Ascending aorta (tissue), 2 donors: ENCODE measurements around the gene OXCT2. TPM values are rescaled to one million over a fixed set of nuclear protein-coding genes. Genes with fewer than 3 reads are reported as not detected.
A peak's percentile ranks its signal among the peaks of the same experiment; 100 is the strongest.
"Not testable (repeated sequence)": the region's sequence is repeated elsewhere in the genome, so short reads cannot be mapped to it uniquely, and the experiment has no call there.

Experiments used
- DNase-seq, 2 donors: peaks; one replicate each; pipeline ENCODE4 v3.0.0-alpha.2; 2019; ENCODE audit warnings: low spot score in 2 of 2
- H3K27ac ChIP-seq, 2 donors: fragments of 200-600 bp; sonication (generic); one replicate each; pipeline ENCODE4 v1.5.1; 2016 to 2017; ENCODE audit warnings: mild to moderate bottlenecking in 1 of 2
- H3K27me3 ChIP-seq: fragments of 200-600 bp; sonication (generic); one replicate; pipeline ENCODE4 v1.5.1; 2017
- H3K36me3 ChIP-seq, 2 donors: fragments of 200-600 bp; sonication (generic); one replicate each; pipeline ENCODE4 v1.5.1; 2016
- H3K4me1 ChIP-seq, 2 donors: fragments of 200-600 bp; sonication (generic); one replicate each; pipeline ENCODE4 v1.5.1; 2016 to 2017; ENCODE audit warnings: mild to moderate bottlenecking in 1 of 2
- H3K4me3 ChIP-seq, 2 donors: fragments of 200-600 bp; sonication (generic); one replicate each; pipeline ENCODE4 v1.5.1; 2016 to 2017; ENCODE audit warnings: mild to moderate bottlenecking in 1 of 2
- H3K9me3 ChIP-seq, 2 donors: fragments of 200-600 bp; sonication (generic); one replicate each; pipeline ENCODE4 v1.5.1; 2016
- intact Hi-C: fragments of 100-400 bp; cut with DNase I; formaldehyde crosslinking; loops from one replicate; pipeline ENCODE4 v1.15.1; 2023
- total RNA-seq: library from RNA; depleted of rRNA; stranded (reverse); fragments of >200 nt; gene quantifications from one replicate; pipeline ENCODE4 v1.1.0, GENCODE V29; 2016
- TF ChIP-seq, protein P1 (sequence below), 3 experiments: fragments of 200-600 bp in 2 of 3; fragments of 450-650 bp in 1 of 3; sonication (generic) in 2 of 3; IDR thresholded peaks; one replicate each; pipeline ENCODE4 v1.5.1; 2016 to 2019; ENCODE audit warnings: antibody characterized with exemption in 3 of 3, mild to moderate bottlenecking in 1 of 3, moderate library complexity in 1 of 3

Gene OXCT2
- total RNA-seq, 1 donor from 2014 or later: not detected

DNA sequence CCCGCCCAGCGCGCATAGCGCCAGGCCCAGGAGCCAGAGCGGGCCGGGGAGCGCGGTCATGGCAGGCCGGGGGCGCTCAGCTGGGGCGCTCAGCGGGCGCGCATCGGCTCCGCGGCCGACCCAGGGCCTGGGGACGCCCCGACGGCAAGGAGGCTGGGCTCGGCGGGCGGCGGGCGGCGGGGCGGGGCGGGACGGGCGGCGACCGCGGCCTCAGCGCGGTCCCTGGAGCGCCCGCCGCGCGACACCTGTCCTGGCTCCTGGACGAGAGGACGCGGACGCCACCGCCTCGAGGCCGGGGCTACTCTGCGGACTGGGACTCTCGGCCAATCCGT lies 17.2 kb upstream of the OXCT2 start:
- peaks cover 0 to 6% of the 10 kb centered on the region in 2 donors for H3K4me1 ChIP-seq
- intact Hi-C loops: no loop called here
- H3K27ac ChIP-seq: no peak overlapping the region
- H3K9me3 ChIP-seq: no peaks in the 10 kb centered on the region
- peak overlapping the region; percentile 58 to 66 for H3K4me3 ChIP-seq
- TF ChIP-seq, protein P1, sequence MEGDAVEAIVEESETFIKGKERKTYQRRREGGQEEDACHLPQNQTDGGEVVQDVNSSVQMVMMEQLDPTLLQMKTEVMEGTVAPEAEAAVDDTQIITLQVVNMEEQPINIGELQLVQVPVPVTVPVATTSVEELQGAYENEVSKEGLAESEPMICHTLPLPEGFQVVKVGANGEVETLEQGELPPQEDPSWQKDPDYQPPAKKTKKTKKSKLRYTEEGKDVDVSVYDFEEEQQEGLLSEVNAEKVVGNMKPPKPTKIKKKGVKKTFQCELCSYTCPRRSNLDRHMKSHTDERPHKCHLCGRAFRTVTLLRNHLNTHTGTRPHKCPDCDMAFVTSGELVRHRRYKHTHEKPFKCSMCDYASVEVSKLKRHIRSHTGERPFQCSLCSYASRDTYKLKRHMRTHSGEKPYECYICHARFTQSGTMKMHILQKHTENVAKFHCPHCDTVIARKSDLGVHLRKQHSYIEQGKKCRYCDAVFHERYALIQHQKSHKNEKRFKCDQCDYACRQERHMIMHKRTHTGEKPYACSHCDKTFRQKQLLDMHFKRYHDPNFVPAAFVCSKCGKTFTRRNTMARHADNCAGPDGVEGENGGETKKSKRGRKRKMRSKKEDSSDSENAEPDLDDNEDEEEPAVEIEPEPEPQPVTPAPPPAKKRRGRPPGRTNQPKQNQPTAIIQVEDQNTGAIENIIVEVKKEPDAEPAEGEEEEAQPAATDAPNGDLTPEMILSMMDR (IDR thresholded peaks at IDR 0.05): no peak
- no peaks in the 10 kb centered on the region for H3K36me3 ChIP-seq
- DNase-seq: peak in 1 of 2 donors; percentile 39
- peaks cover 10% of the 10 kb centered on the region for H3K27me3 ChIP-seq

DNA sequence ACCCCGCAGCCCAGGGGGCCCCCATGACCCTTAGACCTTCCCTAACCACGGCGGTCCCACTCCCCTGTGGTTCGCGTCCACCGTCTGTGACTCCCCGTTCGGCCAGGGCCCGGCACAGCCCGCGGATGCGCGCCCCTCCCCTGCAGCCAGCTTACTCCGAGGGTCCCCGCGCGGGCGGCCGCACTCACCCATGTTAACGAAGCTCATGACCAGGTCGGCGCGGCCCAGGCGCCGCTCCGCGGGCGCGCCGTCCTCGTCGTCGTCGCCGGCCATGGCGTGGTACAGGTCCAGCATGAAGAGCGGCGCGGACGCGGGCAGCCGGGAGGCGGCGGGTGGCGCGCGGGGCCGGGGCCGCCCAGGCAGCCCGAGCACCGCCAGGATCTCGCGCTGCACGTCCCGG lies 16.8 kb upstream of the OXCT2 start:
- H3K4me3 ChIP-seq: peak overlapping the region in 1 of 2 donors; percentile 66
- H3K4me1 ChIP-seq, H3K9me3 ChIP-seq, H3K27ac ChIP-seq, intact Hi-C loops, H3K36me3 ChIP-seq: not testable (repeated sequence)
- peak in 1 of 2 donors; percentile 58 for DNase-seq
- H3K27me3 ChIP-seq: peaks cover 10% of the 10 kb centered on the region

DNA sequence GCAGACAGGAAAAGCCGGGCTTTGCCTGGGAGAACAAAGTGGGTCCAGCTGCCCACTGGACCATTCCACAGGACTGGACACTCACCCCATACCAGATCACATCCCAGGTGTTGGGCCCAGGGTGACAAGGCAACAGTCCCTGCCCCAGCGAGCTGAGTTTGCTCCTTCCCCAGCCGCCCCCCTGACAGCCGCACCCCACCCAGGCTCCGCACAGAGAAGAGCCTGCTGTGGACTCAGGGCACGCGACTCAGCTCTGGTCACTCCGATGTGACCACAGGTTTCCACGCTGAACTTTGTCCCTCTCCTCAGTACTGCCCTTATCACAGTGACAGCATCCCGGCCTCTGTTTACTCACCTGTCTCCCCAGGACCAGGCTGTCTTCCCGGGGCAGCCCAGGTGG lies 16.3 kb upstream of the OXCT2 start:
- H3K4me3 ChIP-seq: no peak overlapping the region
- TF ChIP-seq, protein P1 (IDR thresholded peaks at IDR 0.05): no peak
- peak in 1 of 2 donors; percentile 49 for DNase-seq
- peaks cover 0 to 6% of the 10 kb centered on the region in 2 donors for H3K4me1 ChIP-seq
- H3K27me3 ChIP-seq: peaks cover 10% of the 10 kb centered on the region
- H3K36me3 ChIP-seq: no peaks in the 10 kb centered on the region
- no peak overlapping the region for H3K27ac ChIP-seq
- no peaks in the 10 kb centered on the region for H3K9me3 ChIP-seq
- intact Hi-C loops: no loop called here

DNA sequence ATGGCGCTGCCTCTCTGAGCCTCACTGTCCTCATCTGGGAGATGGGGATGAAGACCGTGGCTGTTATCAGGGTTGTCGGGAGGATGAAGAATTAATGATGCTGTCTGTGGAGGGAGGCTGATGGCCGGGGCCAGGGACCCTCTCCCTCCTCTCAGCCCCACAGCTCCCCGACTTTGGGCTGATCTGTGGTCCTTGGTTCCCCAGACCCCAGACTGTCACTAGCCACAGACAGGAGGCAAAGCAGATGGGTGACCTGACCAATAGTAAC lies 15.9 kb upstream of the OXCT2 start:
- intact Hi-C loops, H3K9me3 ChIP-seq, H3K36me3 ChIP-seq, H3K4me1 ChIP-seq, H3K4me3 ChIP-seq, H3K27ac ChIP-seq, DNase-seq: not testable (repeated sequence)
- peaks cover 10% of the 10 kb centered on the region for H3K27me3 ChIP-seq

DNA sequence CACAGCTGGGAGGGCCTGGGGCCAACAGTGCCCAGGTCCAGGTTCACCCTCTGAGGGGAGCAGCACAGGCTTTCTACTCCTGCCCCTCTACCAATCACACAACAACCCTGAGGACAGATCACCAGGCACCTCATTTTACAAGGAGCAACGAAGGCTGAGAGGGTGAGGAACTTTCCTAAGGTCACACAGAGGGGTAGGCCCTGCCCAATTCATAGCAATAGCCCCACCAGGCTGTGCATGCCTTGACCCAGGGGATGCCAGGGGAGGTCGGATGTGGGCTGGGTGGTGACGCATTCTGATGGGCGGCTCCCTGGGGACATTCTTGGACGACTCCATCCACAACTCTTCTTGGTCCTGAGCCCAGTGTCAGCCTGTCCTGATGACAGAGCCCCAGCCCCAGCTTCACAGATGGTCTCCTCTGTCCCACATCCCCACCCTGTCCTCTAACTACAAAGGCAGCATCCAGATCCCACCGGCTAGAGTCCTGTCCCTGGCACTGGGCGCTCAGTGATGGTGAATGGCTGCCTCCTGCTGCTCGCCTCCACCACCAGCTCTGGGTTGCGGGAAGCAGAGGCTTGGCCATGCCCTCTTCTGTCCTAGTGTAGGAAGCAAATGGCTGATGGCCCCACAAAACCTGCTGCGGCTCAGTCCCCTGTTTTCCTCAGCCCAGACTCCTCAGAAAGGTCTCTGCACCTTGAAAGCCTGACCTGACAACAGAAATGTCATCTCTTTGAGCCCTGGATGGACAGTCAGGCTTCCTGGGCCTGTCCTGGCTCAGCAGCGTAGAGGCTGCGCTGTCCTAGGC lies 15.4 kb upstream of the OXCT2 start:
- intact Hi-C loops, H3K4me1 ChIP-seq, H3K36me3 ChIP-seq, H3K9me3 ChIP-seq, H3K27ac ChIP-seq, H3K4me3 ChIP-seq: not testable (repeated sequence)
- peaks cover 10% of the 10 kb centered on the region for H3K27me3 ChIP-seq
- DNase-seq: peak in 1 of 2 donors; percentile 51

DNA sequence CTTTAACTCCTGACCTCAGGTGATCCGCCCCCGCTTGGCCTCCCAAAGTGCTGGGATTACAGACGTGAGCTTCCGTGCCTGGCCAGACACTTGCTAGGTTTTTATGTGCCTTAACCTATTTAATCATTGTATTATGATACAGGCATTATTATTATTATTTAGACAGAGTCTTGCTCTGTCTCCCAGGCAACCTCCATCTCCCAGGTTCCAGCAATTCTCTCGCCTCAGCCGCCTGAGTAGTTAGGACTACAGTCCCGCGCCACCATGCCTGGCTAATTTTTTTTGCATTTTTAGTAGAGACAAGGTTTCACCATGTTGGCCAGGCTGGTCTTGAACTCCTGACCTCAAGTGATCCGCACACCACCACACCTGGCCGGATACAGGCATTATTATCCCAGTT lies 11.5 kb upstream of the OXCT2 start:
- H3K4me3 ChIP-seq, H3K36me3 ChIP-seq, H3K9me3 ChIP-seq, DNase-seq, H3K27me3 ChIP-seq, H3K4me1 ChIP-seq, H3K27ac ChIP-seq, intact Hi-C loops: not testable (repeated sequence)

DNA sequence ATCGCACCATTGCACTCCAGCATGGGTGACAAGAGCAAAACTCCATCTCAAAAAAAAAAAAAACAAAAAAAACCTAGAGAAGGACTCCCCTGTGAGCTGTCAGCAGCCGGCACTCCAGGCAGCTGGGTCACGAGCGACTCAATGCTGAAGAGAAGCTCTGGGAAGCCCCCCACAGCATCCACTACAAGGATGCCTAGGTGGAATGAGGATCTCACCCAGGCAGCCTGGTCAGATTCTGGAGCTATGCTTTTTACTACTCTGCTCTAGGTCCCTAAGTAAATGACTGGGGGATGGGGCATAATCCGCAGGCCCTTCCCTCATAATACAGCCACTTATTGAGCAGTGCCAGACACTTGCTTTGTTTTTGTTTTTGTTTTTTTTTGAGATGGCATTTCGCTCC lies 11.0 kb upstream of the OXCT2 start:
- no peaks in the 10 kb centered on the region for H3K4me1 ChIP-seq
- no peak overlapping the region for H3K4me3 ChIP-seq
- DNase-seq: no peak
- no peak overlapping the region for H3K27ac ChIP-seq
- TF ChIP-seq, protein P1 (IDR thresholded peaks at IDR 0.05): no peak
- H3K27me3 ChIP-seq: peaks cover 3% of the 10 kb centered on the region
- no peaks in the 10 kb centered on the region for H3K9me3 ChIP-seq
- H3K36me3 ChIP-seq: no peaks in the 10 kb centered on the region
- intact Hi-C loops: no loop called here

DNA sequence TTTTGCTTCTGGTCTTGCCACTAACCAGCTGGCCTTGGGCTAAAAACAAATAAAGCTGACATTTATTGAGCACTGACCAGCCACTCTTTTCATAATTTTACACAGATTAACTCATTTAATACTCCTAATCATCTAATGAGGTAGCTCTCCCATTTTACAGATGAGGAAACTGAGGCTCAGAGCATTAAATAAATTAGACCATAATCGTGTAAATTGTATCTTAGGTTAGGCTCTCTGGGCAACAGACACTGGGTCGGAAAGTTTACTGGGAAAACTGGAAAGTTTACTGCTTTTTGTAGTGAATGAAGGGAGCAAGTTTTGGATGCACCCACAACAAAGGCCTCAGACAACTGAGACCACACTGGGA lies 10.2 kb upstream of the OXCT2 start:
- H3K4me3 ChIP-seq: no peak overlapping the region
- no peaks in the 10 kb centered on the region for H3K27me3 ChIP-seq
- no peaks in the 10 kb centered on the region for H3K9me3 ChIP-seq
- TF ChIP-seq, protein P1 (IDR thresholded peaks at IDR 0.05): no peak
- H3K4me1 ChIP-seq: no peaks in the 10 kb centered on the region
- no peaks in the 10 kb centered on the region for H3K36me3 ChIP-seq
- H3K27ac ChIP-seq: no peak overlapping the region
- intact Hi-C loops: no loop called here
- no peak for DNase-seq
